GM12878 (cell line): ENCODE measurements around the gene DUSP12.

Experiments
- EZH2 ChIP-seq: IDR thresholded peaks from 2 replicates; pipeline ENCODE4 v1.6.1; 2012; ENCODE audit warnings: low read depth, mild to moderate bottlenecking, control low read depth, inconsistent platforms, low read length, borderline replicate concordance; ENCODE audit not compliant: control insufficient read depth
- HDAC2 ChIP-seq: fragments of 200-600 bp; sonication (generic); IDR thresholded peaks from 2 replicates; pipeline ENCODE4 v1.6.1; 2017
- POLR2A ChIP-seq: IDR thresholded peaks from 2 replicates; pipeline ENCODE4 v1.6.1; 2011; ENCODE audit warnings: low read depth, mild to moderate bottlenecking, low read length
- POLR2AphosphoS5 ChIP-seq: IDR thresholded peaks from 2 replicates; pipeline ENCODE4 v1.6.1; 2011; ENCODE audit warnings: mild to moderate bottlenecking, low read length, inconsistent platforms
- RAD21 ChIP-seq: IDR thresholded peaks from 2 replicates; pipeline ENCODE4 v1.6.1; 2011; ENCODE audit warnings: mild to moderate bottlenecking, low read depth, low read length, moderate library complexity; ENCODE audit not compliant: insufficient read depth
- ZNF274 ChIP-seq: IDR thresholded peaks from one replicate; pipeline ENCODE4 v1.8.0; 2011; ENCODE audit not compliant: insufficient read length, insufficient read depth
- TF ChIP-seq, protein P1 (sequence below): IDR thresholded peaks from 2 replicates; pipeline ENCODE4 v1.6.1; 2011; ENCODE audit warnings: low read depth, low read length, improper control_type of control experiment, borderline replicate concordance
- TF ChIP-seq, protein P2 (sequence below), 3 experiments: IDR thresholded peaks in 2 of 3; conservative IDR thresholded peaks in 1 of 3; 2 replicates each; pipeline ENCODE4 v1.5.1; 2011; ENCODE audit warnings: low read depth in 3 of 3, low read length in 3 of 3, mild to moderate bottlenecking in 3 of 3, control low read depth in 2 of 3, moderate library complexity in 2 of 3, inconsistent platforms in 1 of 3, mixed read lengths in 1 of 3; ENCODE audit not compliant: control insufficient read depth in 2 of 3, insufficient read depth in 1 of 3; ENCODE audit errors: extremely low read depth in 1 of 3

DNA sequence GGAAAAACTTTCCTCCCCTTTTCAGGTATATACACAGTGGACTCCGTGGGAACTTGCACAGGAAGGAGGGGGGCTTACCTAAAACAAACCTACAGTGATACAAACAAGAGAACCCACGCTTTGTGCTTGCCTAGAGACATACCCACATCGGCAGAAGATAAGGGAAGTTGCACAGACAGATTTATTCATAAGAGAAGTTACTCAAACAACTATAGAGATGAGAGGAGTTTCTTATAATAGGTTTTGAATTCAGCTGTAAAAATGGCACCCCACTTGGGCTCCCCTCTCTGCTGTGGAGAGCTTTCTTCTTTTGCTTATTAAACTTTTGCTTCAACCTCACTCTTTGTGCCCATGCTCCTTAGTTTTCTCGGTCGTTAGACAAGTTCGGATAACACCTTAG lies 1.8 kb upstream of the DUSP12 start:
- TF ChIP-seq POLR2AphosphoS5 (no peak), POLR2A (no peak), ZNF274 (no peak), RAD21 (no peak), EZH2 (no peak), HDAC2 (no peak)
- TF ChIP-seq, protein P1, sequence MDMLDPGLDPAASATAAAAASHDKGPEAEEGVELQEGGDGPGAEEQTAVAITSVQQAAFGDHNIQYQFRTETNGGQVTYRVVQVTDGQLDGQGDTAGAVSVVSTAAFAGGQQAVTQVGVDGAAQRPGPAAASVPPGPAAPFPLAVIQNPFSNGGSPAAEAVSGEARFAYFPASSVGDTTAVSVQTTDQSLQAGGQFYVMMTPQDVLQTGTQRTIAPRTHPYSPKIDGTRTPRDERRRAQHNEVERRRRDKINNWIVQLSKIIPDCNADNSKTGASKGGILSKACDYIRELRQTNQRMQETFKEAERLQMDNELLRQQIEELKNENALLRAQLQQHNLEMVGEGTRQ, result no peak
- TF ChIP-seq, protein P2, sequence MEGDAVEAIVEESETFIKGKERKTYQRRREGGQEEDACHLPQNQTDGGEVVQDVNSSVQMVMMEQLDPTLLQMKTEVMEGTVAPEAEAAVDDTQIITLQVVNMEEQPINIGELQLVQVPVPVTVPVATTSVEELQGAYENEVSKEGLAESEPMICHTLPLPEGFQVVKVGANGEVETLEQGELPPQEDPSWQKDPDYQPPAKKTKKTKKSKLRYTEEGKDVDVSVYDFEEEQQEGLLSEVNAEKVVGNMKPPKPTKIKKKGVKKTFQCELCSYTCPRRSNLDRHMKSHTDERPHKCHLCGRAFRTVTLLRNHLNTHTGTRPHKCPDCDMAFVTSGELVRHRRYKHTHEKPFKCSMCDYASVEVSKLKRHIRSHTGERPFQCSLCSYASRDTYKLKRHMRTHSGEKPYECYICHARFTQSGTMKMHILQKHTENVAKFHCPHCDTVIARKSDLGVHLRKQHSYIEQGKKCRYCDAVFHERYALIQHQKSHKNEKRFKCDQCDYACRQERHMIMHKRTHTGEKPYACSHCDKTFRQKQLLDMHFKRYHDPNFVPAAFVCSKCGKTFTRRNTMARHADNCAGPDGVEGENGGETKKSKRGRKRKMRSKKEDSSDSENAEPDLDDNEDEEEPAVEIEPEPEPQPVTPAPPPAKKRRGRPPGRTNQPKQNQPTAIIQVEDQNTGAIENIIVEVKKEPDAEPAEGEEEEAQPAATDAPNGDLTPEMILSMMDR (IDR thresholded peaks at IDR 0.05 in 2 of 3, conservative IDR thresholded peaks at IDR 0.05 in 1 of 3; ENCODE audit: control insufficient read depth in 2 of 3, extremely low read depth in 1 of 3, insufficient read depth in 1 of 3, low read depth in 3 of 3, low read length in 3 of 3), result no peak
